Testis (tissue), 3 donors: ENCODE data around the gene SYTL2. TPM values are rescaled to one million over a fixed set of nuclear protein-coding genes. Genes with fewer than 3 reads are reported as not detected.

ENCODE experiments used
- DNase-seq: peaks from one replicate; pipeline ENCODE4 v3.0.0-alpha.2; 2019
- H3K27ac ChIP-seq, 2 donors: fragments of 200-600 bp; sonication (generic); one replicate each; pipeline ENCODE4 v1.5.1; 2019
- H3K27me3 ChIP-seq: fragments of 200-600 bp; sonication (generic); one replicate; pipeline ENCODE4 v1.5.1; 2019
- H3K36me3 ChIP-seq: fragments of 200-600 bp; sonication (generic); one replicate; pipeline ENCODE4 v1.5.1; 2017; ENCODE audit warnings: low read depth; ENCODE audit errors: missing control alignments
- H3K4me1 ChIP-seq: fragments of 200-600 bp; sonication (generic); one replicate; pipeline ENCODE4 v1.5.1; 2019
- H3K4me3 ChIP-seq, 2 donors: fragments of 200-600 bp; sonication (generic); one replicate each; pipeline ENCODE4 v1.5.1; 2017 to 2019
- H3K9me3 ChIP-seq: fragments of 200-600 bp; sonication (generic); one replicate; pipeline ENCODE4 v1.5.1; 2017
- CTCF ChIP-seq, 3 experiments: fragments of 450-650 bp in 2 of 3; fragments of 200-600 bp in 1 of 3; sonication (generic) in 1 of 3; IDR thresholded peaks; one replicate each; pipeline ENCODE4 v1.5.1; 2016 to 2019; ENCODE audit warnings: antibody characterized with exemption in 3 of 3, mild to moderate bottlenecking in 2 of 3, moderate library complexity in 1 of 3
- POLR2A ChIP-seq: fragments of 450-650 bp; IDR thresholded peaks from one replicate; pipeline ENCODE4 v1.6.1; 2017; ENCODE audit warnings: antibody characterized with exemption, mild to moderate bottlenecking, moderate library complexity
- WGBS, 2 donors: methylation state at CpG; one replicate each; pipeline ENCODE4 v1.1.5; 2018; 5-methylcytosine and 5-hydroxymethylcytosine counted together
- intact Hi-C: fragments of 100-400 bp; cut with DNase I; formaldehyde crosslinking; loops from one replicate; pipeline ENCODE4 v1.15.1; 2023; ENCODE audit warnings: low total_unique reads
- polyA plus RNA-seq: library from polyadenylated mRNA; stranded (reverse); fragments of 350-450 nt; fragmentation: Illumina TruSeq; extraction: RNeasy Lipid Tissue Mini Kit (QIAGEN cat#74804); gene quantifications from one replicate; pipeline ENCODE4 v1.2.3, GENCODE V29; 2014; ENCODE audit warnings: low read depth, low replicate concordance; ENCODE audit not compliant: insufficient read depth
- total RNA-seq, 2 donors: library from RNA; depleted of rRNA; stranded (reverse); fragments of >200 nt; gene quantifications; one replicate each; pipeline ENCODE4 v1.2.3, GENCODE V29; 2016

The SYTL2 gene
- total and polyA plus RNA-seq, 3 donors from 2014 or later: 12.3 to 16.9 (median 14.4) TPM

GRCh38 chr11:85668157-85668556, 142.8 kb downstream of the SYTL2 start:
- Histone ChIP-seq H3K36me3 (no peaks in the 10 kb centered on the region), H3K4me3 (no peak overlapping the region), H3K9me3 (no peaks in the 10 kb centered on the region), H3K4me1 (no peaks in the 10 kb centered on the region), H3K27ac (no peak overlapping the region), H3K27me3 (no peaks in the 10 kb centered on the region)
- 84 to 91% methylated on average over 1 of the region's 1 CpG for WGBS, 2 donors
- intact Hi-C loops: no loop called here
- no peak for DNase-seq
- TF ChIP-seq POLR2A: no peak
- no peak for TF ChIP-seq CTCF (IDR thresholded peaks at IDR 0.05)

- Histone ChIP-seq H3K36me3 (no peaks in the 10 kb centered on the region), H3K27me3 (no peaks in the 10 kb centered on the region), H3K27ac (no peak overlapping the region), H3K4me1 (peaks cover 12% of the 10 kb centered on the region), H3K4me3 (no peak overlapping the region), H3K9me3 (no peaks in the 10 kb centered on the region)
- TF ChIP-seq POLR2A: no peak
- no peak for TF ChIP-seq CTCF (IDR thresholded peaks at IDR 0.05)
- intact Hi-C loops: no loop called here
- WGBS, 2 donors: 89 to 90% methylated on average over 3 of the region's 3 CpGs
- DNase-seq: no peak
Observed at GRCh38 chr11:85666687-85667086, 144.3 kb downstream of the SYTL2 start.

GRCh38 chr11:85665733-85666132, 145.2 kb downstream of the SYTL2 start:
- H3K36me3 ChIP-seq: no peaks in the 10 kb centered on the region
- H3K9me3 ChIP-seq: no peaks in the 10 kb centered on the region
- intact Hi-C loops: no loop called here
- peak overlapping the region in 1 of 2 donors; percentile 97 for H3K4me3 ChIP-seq
- H3K27ac ChIP-seq: no peak overlapping the region
- H3K4me1 ChIP-seq: peaks cover 19% of the 10 kb centered on the region
- DNase-seq: no peak
- no peaks in the 10 kb centered on the region for H3K27me3 ChIP-seq
- TF ChIP-seq CTCF (IDR thresholded peaks at IDR 0.05) (no peak), POLR2A (no peak)
- WGBS, 2 donors: 37 to 50% methylated on average over 5 of the region's 5 CpGs

GRCh38 chr11:85664615-85665481, 146.1 kb downstream of the SYTL2 start, which contains the start of gene CREBZF:
CREBZF (minus strand) TSS chr11:85665129; CDS start chr11:85664875, 254 bp downstream.
- peak; percentile 96 for DNase-seq
- WGBS, 2 donors: 0 to 1% methylated on average over 14 to 37 of the region's 67 CpGs
- intact Hi-C loops: no loop called here

More at GRCh38 chr11:85664615-85665481, 146.1 kb downstream of the SYTL2 start, which contains the start of gene CREBZF:
- no peaks in the 10 kb centered on the region for H3K27me3 ChIP-seq
- no peaks in the 10 kb centered on the region for H3K9me3 ChIP-seq
- peaks cover 26% of the 10 kb centered on the region for H3K4me1 ChIP-seq
- peak within 1 kb of the TSS; percentile 88 to 97 for H3K4me3 ChIP-seq
- TF ChIP-seq POLR2A (peak; percentile 92), CTCF (IDR thresholded peaks at IDR 0.05) (peak in 1 of 3 experiments; percentile 2)
- peak within 1 kb of the TSS; percentile 98 to 99 for H3K27ac ChIP-seq
- H3K36me3 ChIP-seq: no peaks in the 10 kb centered on the region
